ENCODE measurements around the gene TIAM1. TPM values are rescaled to one million over a fixed set of nuclear protein-coding genes. Genes with fewer than 3 reads are reported as not detected.
"Not testable (repeated sequence)": the region's sequence is repeated elsewhere in the genome, so short reads cannot be mapped to it uniquely, and the experiment has no call there.

TIAM1 gene
- polyA plus RNA-seq, 1 donor = 10.8 TPM

DNA sequence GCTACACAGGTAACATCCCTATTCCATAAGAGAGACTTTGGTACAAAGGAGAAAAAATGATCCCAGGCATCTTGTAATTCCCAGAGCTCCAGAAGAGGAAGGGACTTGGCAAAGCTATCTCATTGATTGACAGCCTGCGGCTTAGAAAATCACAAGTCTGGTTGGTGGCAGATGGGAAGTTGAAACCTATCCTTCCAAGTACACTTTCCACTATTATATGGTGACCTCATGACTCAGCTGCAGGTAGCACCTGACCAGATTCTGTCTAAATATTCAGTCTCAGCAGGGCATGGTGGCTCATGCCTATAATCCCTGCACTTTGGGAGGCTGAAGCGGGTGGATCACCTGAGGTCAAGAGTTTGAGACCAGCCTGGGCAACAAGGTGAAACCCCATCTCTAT, 89.9 kb downstream of the TIAM1 start:
- no peak for DNase-seq (ENCODE audit: low read depth)

DNA sequence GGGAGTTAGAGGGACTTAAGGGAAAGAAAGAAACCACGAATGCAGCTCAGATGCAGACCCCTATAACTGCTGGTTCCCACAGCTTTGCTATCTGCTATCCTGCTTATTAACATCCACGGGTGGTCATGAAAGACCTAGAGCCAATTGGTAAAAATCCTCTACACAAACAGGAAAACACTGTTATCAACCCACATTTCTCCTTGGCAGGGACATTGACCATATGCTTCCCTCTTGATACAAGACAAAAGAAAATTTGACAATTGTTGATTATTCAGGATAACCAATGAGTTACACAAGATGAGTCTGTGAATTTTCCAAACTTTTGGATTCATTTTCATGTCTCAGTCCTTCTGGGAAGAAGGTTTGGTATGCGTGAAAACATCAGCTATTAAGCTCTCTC, 90.4 kb downstream of the TIAM1 start:
- DNase-seq (ENCODE audit: low read depth) = no peak

DNA sequence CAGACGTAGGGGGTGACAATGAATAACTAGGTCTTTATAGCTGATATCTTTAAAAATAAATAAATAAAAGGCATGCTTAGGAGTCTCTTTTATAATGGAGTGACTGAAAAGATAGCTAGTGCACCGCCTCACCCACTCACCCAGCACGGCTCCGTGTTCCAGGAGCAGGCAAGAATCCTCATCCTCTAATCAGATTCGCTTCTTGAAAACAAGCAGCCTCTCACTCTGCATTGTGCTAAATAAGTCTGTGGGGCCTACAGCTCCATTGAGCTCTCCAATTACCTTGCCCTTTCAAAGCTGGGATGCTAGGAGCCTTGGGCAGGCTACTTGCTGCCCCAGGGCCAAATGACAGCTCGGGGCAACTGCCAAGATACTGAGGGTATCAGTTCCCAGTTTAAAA, 91.5 kb downstream of the TIAM1 start:
- DNase-seq (ENCODE audit: low read depth) = no peak

DNA sequence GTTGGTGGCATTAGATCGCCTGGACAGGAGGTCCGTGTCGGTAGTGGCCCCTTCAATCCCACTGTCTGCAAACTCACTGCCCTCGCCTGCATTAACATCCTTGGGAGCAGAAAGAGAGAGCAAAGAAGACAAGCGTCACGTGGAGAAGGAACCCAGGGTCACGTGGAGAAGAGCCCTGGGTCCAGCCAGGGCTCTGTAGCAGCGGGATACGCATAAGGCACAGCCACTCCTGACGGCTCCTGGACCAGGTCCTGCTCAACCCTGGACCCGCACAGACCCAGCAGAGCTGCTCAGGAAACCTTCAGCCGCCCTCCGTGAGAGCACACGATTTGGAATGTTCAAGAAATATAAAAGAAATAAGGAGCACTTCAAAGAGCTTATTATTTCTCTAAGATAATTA, 92.0 kb downstream of the TIAM1 start:
- no peak for DNase-seq (ENCODE audit: low read depth)

DNA sequence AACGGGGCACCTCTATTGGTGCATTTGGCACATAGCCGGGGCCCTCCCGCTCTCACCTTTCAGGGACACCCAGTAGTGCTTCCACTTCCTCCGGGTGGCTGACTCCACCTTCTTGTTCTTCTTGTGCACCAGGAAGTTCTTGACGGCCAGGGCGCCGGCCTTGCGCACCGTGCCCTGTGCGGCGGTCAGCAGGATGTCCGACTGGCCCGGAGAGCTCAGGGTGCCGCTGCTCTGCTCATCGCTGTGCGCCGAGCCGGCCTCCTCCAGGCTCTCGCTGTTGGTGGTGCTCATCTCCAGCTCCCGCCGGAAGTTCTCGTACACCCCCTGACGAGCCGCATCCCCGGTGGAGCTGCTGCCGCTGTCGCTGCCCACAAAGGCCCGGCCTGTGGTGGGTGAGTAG, 92.4 kb downstream of the TIAM1 start:
- no peak for DNase-seq (ENCODE audit: low read depth)

DNA sequence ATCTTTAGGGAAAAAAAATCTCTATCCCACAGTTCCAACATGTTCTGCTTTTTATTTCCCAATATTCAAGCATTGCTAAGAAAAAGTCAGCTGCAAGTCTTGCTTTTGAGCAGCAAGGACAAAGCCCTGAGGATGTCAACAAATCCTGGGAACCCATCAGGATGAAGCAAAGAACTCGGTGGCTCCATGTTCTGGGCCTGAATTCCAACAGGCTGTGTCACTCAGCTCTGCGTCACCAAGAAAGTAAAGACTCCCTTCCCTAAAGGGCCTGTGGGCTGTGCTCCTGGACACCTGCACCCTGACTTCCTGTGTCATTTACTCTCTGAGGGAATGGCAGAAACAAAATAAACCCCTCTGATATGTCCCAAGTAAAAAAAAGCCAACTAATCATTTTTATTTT, 95.5 kb downstream of the TIAM1 start:
- DNase-seq (ENCODE audit: low read depth) = no peak

DNA sequence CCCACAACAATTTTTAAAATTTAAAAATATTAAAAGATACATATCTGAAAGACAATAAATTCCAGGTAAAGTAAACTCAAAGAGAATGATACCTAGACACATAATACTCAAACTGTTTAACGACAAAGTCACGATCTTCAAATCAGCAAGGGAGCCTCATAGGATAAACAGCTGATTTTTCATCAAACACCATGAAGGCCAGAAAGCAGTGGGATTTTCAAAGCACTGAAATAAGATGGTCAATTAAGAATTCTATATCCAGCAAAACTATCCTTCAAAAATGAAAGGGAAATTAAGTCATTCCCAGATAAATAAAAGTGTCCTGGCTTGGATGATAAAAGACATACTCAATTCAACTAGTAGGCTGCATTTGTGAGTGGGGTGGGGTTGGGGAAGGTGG, 100.5 kb downstream of the TIAM1 start:
- DNase-seq (ENCODE audit: low read depth) = no peak

DNA sequence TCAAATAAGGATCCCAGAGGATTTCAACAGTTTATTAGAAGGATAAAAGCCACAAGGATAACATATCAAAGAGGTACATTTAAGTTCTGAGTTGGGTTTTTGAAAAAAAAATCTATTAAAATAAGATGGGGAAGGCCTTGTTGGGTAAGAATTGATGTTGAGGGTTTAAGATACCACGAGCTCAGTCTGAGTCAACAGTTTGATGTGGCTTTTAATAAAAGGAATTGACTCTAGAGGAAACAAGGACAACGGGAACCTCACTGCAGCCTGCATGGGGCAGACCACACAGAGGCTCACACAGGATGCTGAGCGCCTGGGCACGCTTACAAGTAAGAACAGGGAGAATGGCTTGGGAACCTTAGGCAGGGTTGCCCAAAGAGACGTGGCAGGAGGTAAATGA, 107.5 kb downstream of the TIAM1 start:
- DNase-seq (ENCODE audit: low read depth) = no peak

DNA sequence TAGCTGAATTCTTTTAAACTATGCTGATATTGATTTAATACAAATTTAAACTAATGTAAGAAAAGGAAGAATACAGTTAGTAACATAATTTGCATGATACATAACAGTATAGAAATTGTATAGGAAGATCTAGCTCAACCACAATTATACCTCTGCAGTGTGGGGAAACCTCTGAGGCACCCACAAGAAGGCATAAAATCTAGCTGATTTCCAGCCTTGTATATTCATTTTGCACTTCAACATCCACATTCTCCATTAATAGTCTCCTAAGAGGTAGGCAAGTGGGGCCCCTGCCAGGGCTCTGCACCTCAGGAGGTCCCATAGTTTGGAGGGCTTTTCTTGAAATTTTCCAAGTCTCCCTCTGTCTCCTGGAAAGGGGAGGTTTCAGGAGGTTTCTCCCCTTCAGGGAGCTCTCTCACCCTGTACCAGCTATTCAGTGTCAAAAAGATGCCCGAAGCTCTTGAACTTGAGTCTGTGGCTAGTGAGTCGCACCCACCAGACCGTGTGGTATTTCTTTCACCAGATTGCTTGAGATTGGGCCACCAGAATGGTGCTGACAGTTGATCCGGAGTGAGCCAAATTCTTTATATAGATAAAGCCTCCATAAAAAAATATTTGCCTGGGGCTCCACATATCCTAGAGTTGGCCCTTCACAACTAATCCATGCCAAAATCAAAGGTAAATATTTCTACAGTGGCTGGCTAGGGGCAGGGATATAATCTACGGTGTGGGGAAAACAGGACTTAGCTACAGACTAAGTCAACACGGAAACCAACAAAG, 108.2 kb downstream of the TIAM1 start:
- no peak for DNase-seq (ENCODE audit: low read depth)

DNA sequence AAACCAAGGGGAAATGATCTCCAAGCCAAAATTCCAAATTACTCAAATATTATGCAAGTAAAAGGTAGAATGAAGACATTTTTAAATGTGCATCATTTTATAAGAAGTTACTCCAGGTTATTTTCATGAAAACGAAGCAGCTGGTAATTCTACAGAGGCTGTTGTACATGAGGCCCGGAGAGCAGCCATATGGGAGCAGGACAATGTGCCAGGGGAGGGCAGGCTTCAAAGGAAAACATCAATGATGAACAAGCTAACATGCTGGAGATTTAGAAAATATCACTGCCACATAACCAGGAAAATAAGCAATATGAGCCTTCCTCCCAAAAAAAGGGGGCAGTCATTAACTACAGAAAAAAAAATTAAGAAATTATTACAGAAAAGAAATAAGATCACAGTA, 109.1 kb downstream of the TIAM1 start:
- no peak for DNase-seq (ENCODE audit: low read depth)

DNA sequence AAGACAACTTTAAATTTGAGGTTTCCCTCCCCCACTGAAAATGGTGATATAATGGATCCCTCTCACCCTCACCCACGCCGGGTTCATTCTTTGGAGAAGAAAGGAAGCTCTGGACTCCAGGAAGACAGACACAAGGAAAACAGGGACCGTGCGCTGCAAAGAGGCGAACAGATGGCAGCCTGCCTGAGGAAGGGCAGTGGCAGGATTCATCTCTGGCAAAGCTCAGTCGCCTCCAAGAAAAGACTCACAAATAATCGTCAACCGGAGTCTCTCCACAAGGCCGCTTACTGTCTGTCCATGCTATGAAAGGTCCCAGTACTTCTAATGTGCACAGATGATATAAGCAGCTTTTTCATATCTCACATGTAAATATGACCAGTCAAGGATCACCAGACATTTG, 110.3 kb downstream of the TIAM1 start:
- DNase-seq (ENCODE audit: low read depth) = no peak

DNA sequence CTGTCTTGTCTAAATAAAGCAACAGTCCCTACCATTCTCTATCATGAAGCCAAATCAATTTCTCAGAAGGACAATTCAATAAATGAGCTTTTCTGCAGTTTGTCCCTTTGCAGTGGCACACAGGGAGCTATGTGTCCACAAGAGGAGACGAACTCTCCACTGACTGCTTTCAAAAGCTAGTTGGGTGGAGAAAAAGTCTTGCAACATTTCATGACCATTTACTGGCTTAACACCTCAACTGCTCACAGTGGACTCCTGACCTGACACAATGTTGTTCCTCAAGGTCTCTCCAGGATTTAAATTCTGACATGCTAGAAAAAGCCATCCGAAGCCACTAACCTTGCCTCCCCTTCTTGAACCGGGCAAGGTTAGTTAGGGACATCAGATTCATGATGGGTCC, 111.7 kb downstream of the TIAM1 start:
- no peak for DNase-seq (ENCODE audit: low read depth)

DNA sequence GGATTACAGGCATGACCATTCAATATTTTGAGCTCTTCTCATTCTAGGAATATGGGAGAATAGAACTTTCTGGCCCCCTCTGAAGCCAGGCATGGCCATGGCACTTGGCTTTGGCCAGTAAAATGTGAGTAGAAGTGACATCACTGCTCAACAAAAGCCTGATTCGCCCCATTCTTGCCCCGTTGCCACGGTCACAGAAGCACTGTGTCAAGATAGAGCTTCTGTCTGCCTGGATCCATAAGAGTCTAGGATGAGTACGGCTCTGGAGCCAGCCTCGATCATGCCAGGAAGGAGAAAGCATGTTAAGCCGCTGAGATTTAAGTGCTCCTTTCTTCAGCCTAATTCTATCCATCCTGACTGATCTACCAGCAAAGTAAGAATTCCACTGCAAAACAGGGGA, 113.1 kb downstream of the TIAM1 start:
- no peak for DNase-seq (ENCODE audit: low read depth)

DNA sequence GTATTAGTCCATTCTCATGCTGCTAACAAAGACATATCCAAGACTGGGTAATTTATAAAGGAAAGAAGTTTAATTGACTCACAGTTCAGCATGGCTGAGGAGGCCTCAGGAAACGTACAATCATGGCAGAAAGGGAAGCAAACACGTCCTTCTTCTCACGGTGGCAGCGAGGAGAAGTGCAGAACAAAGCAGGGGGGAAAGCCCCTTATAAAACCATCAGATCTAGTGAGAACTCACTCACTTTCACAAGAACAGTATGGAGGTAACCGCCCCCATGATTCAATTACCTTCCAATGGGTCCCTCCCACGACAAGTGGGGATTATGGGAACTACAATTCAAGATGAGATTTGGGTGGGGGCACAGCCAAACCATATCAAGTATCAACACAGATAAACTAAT, 115.3 kb downstream of the TIAM1 start:
- not testable (repeated sequence) for DNase-seq (ENCODE audit: low read depth)

DNA sequence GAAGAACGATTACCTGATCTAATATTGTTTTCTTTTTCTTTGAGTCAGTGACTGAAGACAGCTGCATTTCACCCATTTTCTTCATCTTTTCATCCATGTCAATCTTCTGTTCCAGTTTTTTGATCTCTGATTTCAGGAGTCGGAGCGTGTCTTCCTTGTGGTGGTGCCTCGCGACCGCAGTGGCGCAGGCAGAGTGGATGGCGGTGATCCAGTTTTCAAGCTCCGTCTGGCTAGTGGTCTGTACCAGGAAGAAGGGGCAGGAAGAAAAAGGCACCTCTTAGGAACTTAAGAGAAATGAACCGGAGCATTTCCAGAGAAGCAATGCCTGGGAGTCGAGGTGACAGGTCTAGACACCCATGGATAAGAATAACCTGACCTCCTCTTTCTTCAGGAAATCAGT, 118.3 kb downstream of the TIAM1 start:
- DNase-seq (ENCODE audit: low read depth) = no peak

DNA sequence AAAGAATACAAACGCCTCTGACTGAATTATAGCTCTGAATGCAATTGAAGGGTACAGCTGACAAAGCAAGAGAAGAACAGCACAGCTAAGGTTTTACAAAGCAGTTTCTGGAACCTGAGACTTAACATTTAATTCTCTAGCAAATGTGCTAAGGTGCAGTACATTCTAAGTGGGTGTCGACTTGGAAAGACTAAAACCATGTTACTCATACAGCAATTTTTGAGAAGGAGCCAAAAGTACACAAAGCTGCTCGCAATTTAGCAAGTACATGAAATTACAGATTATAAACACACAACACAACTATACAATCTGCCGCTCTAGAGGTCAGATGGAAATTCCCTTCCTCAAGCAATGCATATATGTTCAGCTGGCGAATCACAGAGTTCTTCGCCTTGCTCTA, 121.9 kb downstream of the TIAM1 start:
- DNase-seq (ENCODE audit: low read depth) = no peak

DNA sequence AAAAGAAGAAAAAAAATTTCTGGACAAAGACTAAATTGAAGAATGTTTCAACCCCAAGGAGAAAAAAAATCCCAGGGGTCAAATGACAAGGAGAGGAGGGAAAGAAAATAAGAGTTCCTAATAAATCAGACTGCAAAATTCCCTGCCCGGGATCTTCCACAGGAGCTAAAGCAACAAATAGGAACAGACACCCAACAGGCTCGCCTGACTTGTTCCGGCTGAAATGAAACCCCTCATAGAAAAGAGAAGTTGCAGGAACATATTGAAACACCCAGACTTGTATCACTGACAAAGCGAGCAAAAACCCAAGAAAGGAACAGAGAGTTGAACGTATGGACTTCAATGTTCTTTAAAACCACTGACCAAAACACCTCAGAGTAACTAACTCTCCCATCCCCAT, 123.0 kb downstream of the TIAM1 start:
- no peak for DNase-seq (ENCODE audit: low read depth)

DNA sequence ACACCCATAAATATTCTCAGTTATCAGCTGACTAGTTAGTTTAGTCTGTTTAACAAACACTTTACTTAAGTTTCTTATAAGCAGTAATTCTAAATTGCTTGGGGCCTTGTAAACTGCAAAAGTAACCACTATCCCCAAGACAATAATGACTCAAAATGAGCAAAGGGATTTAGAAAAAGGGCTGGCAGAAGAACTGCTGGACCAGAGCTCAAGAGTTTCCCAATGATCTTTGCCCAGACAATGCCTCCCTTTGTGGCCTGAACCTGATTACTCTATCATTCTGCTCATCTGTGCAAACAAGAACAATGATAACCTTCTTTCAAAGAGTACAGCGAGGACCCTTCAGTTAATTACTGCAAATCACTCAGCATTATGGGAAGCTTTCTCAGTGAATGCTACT, 123.5 kb downstream of the TIAM1 start:
- no peak for DNase-seq (ENCODE audit: low read depth)

DNA sequence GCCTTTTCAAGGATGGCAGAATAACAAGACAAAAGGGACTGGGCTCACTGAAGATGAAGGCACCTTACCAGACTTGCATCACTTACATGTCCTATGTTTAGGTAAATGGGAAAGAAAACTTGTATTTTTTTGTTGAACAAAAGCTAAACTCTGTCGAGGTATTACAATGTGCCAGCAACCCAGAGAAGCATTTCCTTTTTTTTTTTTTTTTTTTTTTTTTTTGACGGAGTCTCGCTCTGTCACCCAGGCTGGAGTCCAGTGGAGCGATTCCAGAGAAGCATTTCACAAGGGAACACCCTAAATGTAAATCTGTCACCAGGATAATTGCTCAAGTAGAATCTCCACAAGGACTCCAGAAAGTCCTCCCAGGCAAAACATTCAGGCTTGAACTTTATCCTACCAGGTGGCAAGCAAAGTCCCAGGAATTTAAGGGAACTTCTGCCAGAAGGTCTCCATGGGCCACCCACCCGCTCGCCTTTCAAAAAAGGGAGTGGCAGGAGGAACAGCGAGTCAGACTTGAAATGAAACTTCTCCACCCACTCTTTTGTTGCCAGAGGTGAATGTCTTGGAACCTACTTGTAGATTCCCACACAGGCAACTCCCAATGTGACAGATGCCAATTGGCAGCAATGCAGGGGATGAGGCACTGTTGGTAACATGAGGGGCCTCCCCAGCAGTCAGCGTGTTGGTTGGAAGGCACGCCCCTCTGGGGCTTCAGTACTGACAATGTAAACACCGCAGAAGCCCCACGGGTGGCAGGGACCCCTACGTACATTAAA, 125.0 kb downstream of the TIAM1 start:
- no peak for DNase-seq (ENCODE audit: low read depth)

DNA sequence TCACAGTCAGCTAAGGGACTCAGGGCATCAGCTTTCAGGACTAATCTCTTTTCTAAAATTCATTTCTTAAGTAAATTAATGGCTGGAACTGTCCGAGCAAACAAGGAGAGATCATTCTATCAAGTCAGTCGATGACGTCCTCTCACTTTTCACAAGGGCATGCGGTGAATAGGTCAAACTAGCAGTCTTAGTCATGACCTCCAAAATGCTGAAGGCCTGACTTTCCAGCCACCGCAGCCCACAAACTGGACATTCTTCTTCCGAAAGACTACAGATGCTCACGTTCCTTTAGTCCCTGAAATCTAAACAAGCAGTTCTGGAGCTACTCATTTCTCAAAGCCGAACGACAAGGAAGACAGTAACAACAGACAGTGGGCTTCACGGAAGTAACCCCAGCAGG, 127.9 kb downstream of the TIAM1 start:
- DNase-seq (ENCODE audit: low read depth) = no peak

DNA sequence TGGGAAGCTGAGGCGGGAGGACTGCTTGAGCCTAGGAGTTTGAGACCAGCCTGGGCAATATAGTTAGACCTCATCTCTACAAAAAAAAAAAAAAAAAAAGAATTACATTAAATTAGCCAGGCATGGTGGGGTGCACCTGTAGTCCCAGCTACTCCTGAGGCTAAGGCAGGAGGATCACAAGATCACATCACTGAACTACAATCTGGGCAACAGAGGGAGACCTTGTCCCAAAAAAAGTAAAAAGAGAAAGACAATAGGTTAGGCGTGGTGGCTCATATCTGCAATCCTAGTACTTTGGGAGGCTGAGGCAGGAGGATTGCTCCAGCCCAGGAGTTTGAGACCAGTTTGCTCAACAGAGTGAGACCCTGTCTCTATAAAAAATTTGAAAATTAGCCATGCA, 130.3 kb downstream of the TIAM1 start:
- no peak for DNase-seq (ENCODE audit: low read depth)

DNA sequence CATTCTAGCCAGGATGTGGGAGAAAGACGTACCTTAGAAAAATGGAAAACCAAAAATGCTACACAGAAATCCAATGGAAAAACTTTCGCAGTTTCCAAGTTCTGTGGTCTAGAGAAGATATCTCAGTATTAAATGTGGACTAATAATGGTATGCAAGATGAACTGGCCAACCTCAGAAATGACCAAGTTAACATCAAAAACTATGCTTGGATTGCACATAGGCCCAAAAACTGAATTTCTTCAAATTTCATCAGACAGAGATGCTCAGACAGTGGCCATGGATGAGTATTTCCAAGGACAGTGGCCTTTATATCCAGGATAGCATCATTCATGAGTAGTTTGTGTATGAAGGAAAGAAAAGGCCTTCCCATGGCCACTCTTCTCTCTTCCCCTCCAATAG, 132.2 kb downstream of the TIAM1 start:
- no peak for DNase-seq (ENCODE audit: low read depth)

DNA sequence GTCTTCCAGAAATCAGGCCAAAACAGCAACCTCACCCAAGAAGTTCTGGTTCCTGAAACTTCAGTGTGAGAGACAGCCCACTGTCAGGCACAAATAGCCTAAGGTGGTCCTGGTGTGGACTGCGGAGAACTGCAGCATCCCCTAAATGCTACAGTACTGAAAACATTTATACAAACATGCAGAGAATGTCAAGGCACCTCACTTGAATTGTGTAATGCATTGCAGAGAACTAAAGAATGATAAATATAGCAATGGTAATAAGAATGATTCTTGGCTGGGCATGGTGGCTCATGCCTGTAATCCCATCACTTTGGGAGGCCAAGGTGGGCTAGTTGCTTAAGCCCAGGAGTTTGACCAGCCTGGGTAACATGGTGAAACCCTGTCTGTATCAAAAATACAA, 138.6 kb downstream of the TIAM1 start:
- no peak for DNase-seq (ENCODE audit: low read depth)

DNA sequence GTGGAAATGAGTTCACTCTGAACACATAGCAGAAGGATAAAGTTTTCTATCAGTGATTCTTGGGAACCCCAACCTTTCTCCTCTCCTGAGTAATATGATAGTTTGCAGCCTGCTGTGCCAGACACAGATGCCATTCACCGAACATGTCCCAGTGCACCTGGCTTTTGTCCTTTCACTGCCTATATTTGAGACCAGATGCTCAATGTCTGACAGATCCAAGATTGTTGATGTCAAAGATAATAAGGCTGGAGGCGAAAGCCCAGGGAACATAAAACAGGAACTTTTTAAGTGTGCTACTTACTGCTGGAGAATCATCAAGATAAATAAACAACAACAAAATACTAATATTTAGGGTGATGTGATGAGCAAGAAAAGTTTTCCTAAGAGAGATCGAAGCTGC, 139.3 kb downstream of the TIAM1 start:
- DNase-seq (ENCODE audit: low read depth) = no peak

Measured in forelimb muscle (tissue), 1 donor.